Right atrium auricular region (tissue), 2 donors: ENCODE results near the gene FGD5. TPM values are rescaled to one million over a fixed set of nuclear protein-coding genes. Genes with fewer than 3 reads are reported as not detected.

Source experiments
- DNase-seq: peaks from one replicate; pipeline ENCODE4 v3.0.0-alpha.2; 2019; ENCODE audit warnings: low spot score
- H3K27ac ChIP-seq, 2 donors: fragments of 200-600 bp; sonication (generic); 1 replicate in 1 of 2; 2 replicates in 1 of 2; pipeline ENCODE4 v1.5.1; 2016 to 2019
- H3K27me3 ChIP-seq, 2 donors: fragments of 200-600 bp; sonication (generic); one replicate each; pipeline versions ENCODE4 v1.5.1 to v1.6.0; 2017 to 2019
- H3K36me3 ChIP-seq: fragments of 200-600 bp; sonication (generic); one replicate; pipeline ENCODE4 v1.5.1; 2016
- H3K4me1 ChIP-seq, 2 donors: fragments of 200-600 bp; sonication (generic); one replicate each; pipeline versions ENCODE4 v1.5.1 to v1.6.0; 2017 to 2019
- H3K4me3 ChIP-seq, 2 donors: fragments of 200-600 bp; sonication (generic); 1 replicate in 1 of 2; 2 replicates in 1 of 2; pipeline ENCODE4 v1.5.1; 2017 to 2019; ENCODE audit warnings: mild to moderate bottlenecking in 1 of 2, moderate library complexity in 1 of 2
- H3K9me3 ChIP-seq, 2 donors: fragments of 200-600 bp; sonication (generic); one replicate each; pipeline ENCODE4 v1.5.1; 2019
- total RNA-seq, 2 donors: library from RNA; depleted of rRNA; stranded (reverse); fragments of >200 nt; gene quantifications; one replicate each; pipeline ENCODE4 v1.1.0, GENCODE V29; 2016
- TF ChIP-seq, protein P1 (sequence below), 2 donors: fragments of 200-600 bp; sonication (generic); IDR thresholded peaks; one replicate each; pipeline ENCODE4 v1.5.1; 2019; ENCODE audit warnings: antibody characterized with exemption in 2 of 2

FGD5 gene
- total RNA-seq, 2 donors from 2014 or later, result 9.6 to 18.8 TPM

DNA sequence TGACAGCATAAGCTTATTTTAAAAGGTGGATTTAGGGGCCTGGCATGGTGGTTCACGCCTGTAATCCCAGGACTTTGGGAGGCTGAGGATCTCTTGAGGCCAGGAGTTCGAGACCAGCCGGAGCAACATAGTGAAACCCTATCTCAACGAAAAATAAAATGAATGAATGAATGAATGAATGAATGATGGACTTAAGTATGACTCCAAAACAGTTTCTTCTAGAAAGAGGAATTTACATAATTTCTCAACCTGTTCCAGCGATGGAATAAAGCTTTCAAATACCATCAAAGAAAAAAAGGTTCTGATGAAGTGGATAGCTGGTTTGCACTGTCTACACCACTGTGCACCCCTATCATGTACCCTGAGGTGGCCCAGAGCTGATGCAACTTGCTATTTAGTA lies 108.5 kb downstream of the FGD5 start:
- TF ChIP-seq, protein P1, sequence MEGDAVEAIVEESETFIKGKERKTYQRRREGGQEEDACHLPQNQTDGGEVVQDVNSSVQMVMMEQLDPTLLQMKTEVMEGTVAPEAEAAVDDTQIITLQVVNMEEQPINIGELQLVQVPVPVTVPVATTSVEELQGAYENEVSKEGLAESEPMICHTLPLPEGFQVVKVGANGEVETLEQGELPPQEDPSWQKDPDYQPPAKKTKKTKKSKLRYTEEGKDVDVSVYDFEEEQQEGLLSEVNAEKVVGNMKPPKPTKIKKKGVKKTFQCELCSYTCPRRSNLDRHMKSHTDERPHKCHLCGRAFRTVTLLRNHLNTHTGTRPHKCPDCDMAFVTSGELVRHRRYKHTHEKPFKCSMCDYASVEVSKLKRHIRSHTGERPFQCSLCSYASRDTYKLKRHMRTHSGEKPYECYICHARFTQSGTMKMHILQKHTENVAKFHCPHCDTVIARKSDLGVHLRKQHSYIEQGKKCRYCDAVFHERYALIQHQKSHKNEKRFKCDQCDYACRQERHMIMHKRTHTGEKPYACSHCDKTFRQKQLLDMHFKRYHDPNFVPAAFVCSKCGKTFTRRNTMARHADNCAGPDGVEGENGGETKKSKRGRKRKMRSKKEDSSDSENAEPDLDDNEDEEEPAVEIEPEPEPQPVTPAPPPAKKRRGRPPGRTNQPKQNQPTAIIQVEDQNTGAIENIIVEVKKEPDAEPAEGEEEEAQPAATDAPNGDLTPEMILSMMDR (IDR thresholded peaks at IDR 0.05), result no peak
- H3K9me3 ChIP-seq, result no peaks in the 10 kb centered on the region
- no peak overlapping the region for H3K27ac ChIP-seq
- H3K4me3 ChIP-seq, result no peak overlapping the region
- no peak for DNase-seq
- no peaks in the 10 kb centered on the region for H3K4me1 ChIP-seq
- no peaks in the 10 kb centered on the region for H3K27me3 ChIP-seq
- no peaks in the 10 kb centered on the region for H3K36me3 ChIP-seq

GRCh38 chr3:14929310-14930074 lies 110.7 kb downstream of the FGD5 start:
- H3K4me1 ChIP-seq, result no peaks in the 10 kb centered on the region
- TF ChIP-seq, protein P1 (IDR thresholded peaks at IDR 0.05), result no peak
- no peaks in the 10 kb centered on the region for H3K9me3 ChIP-seq
- H3K27ac ChIP-seq, result no peak overlapping the region
- no peak for DNase-seq
- no peak overlapping the region for H3K4me3 ChIP-seq
- H3K36me3 ChIP-seq, result peaks cover 8% of the 10 kb centered on the region
- H3K27me3 ChIP-seq, result no peaks in the 10 kb centered on the region

DNA sequence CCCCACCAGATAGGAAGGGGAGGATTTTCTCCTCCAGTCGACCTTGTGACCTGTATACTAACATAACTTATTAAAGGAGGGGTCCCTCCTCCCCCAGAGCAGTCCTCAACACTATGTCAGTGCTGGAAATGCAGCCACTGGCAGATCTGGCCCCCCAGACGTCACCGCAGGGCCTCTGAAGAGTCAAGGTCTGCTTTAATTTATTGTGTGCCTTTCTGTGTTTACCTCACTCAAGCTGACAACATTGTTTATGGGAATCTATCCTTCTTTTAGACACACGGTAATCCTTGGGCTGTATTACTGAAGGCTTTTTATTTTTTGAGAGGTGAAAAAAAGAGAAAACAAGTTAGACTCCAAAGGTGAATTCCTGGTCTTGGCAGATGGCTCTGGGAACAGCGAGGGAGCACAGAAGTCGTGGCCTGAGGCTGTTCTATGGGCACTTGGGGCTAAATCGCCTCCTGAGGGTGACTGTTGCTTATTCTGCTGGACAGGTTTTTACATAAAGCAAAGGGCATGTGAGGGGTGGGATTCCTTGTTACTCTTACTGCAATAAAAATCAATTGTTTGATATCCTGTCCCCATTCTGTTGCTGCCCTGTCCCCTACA lies 115.2 kb downstream of the FGD5 start:
- Histone ChIP-seq H3K4me3 (no peak overlapping the region), H3K27me3 (no peaks in the 10 kb centered on the region), H3K4me1 (no peaks in the 10 kb centered on the region), H3K27ac (no peak overlapping the region), H3K9me3 (no peaks in the 10 kb centered on the region), H3K36me3 (peaks cover 12% of the 10 kb centered on the region)
- TF ChIP-seq, protein P1 (IDR thresholded peaks at IDR 0.05), result no peak
- DNase-seq, result no peak

- Histone ChIP-seq H3K4me3 (no peak overlapping the region), H3K27ac (no peak overlapping the region), H3K36me3 (peaks cover 12% of the 10 kb centered on the region), H3K27me3 (no peaks in the 10 kb centered on the region), H3K9me3 (no peaks in the 10 kb centered on the region), H3K4me1 (no peaks in the 10 kb centered on the region)
- TF ChIP-seq, protein P1 (IDR thresholded peaks at IDR 0.05), result no peak
- DNase-seq, result no peak
These were observed 117.0 kb downstream of the FGD5 start for GRCh38 chr3:14935592-14936345.

GRCh38 chr3:14938954-14939353 lies 120.2 kb downstream of the FGD5 start:
- H3K27me3 ChIP-seq, result no peaks in the 10 kb centered on the region
- H3K4me1 ChIP-seq, result no peaks in the 10 kb centered on the region
- no peaks in the 10 kb centered on the region for H3K9me3 ChIP-seq
- TF ChIP-seq, protein P1 (IDR thresholded peaks at IDR 0.05), result no peak
- DNase-seq, result no peak
- peaks cover 4% of the 10 kb centered on the region for H3K36me3 ChIP-seq
- no peak overlapping the region for H3K27ac ChIP-seq
- no peak overlapping the region for H3K4me3 ChIP-seq
